GM18909 (cell line): ENCODE data around the gene STK11IP.

ENCODE experiments used
- ATAC-seq: cut with Tn5 transposase; IDR thresholded peaks from one replicate; pipeline ENCODE4 v1.9.1; 2021; ENCODE audit warnings: mild to moderate bottlenecking; ENCODE audit not compliant: unreplicated experiment, poor library complexity

The STK11IP gene

GRCh38 chr2:219597552-219598307 is at the start of gene STK11IP:
TSS of gene STK11IP (plus strand) at chr2:219597857. CDS start at chr2:219598120, 263 bp downstream.
- ATAC-seq: peak; percentile 93

DNA sequence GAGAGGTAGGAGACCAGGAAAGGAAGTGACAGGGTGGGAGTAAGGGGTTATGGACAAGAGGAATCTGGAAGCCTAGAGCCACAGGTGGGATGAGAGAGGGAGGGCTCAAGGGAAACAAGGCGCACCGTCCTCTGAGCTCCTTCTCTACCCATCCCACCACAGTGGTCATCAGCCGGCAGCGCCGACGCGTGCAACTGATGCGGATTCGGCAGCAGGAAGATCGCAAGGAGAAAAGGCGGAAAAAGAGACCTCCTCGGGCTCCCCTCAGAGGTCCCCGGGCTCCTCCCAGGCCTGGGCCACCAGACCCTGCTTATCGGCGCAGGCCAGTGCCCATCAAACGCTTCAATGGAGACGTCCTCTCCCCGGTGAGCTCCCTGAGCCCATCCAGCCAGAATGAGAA is 48.7 kb upstream of the STK11IP start:
- no peak for ATAC-seq

DNA sequence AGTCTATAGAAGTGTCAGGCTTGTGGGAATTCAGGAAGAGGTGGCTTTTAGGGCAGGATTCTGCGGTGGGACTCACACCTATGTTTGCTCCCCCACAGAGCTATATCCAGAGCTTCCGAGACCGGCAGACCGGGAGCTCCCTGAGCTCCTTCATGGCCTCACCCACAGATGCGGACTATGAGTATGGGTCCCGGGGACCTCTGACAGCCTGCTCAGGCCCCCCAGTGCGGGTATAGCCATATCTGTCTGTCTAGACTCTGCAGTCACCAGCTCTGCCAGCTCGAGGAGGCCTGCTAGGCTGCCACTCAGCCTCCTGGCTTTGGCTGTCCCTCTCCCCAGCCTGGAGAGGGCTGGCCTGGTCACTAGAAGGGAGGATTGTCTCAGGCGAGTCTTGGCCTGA is 48.0 kb upstream of the STK11IP start:
- no peak for ATAC-seq

- peak; percentile 17 for ATAC-seq
Observed at GRCh38 chr2:219551441-219552381, 45.9 kb upstream of the STK11IP start.

GRCh38 chr2:219552382-219553167 is 45.1 kb upstream of the STK11IP start:
- peak; percentile 95 for ATAC-seq

- ATAC-seq: no peak
Observed at GRCh38 chr2:219553168-219553417, 44.6 kb upstream of the STK11IP start.

GRCh38 chr2:219553463-219553963 is 44.1 kb upstream of the STK11IP start:
- ATAC-seq: no peak

- no peak for ATAC-seq
Observed at GRCh38 chr2:219554350-219554749, 43.3 kb upstream of the STK11IP start.

- no peak for ATAC-seq
Observed at GRCh38 chr2:219555956-219556355, 41.7 kb upstream of the STK11IP start.

DNA sequence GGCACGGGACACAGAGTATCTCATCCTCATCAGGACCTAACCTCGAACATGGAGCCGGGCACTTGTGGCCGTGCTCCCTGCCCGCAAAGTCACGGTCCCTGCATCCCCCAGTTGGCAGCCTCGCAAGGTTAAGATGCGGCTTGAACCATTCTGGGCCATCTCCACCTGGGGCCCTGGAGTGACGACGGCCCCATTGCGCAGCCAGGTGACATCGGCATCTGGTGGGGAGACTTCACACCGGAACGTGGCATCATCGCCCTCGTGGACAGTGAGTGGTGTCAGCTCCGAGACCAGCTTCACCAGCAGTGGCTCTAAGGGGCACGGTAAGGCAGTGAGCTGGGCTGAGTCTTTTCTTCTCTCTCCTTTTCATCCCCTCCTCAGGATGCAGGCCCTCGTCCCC is 41.2 kb upstream of the STK11IP start:
- no peak for ATAC-seq

- ATAC-seq: no peak
Observed at GRCh38 chr2:219557320-219557719, 40.3 kb upstream of the STK11IP start.

- no peak for ATAC-seq
Observed at GRCh38 chr2:219557791-219558785, 39.6 kb upstream of the STK11IP start.

DNA sequence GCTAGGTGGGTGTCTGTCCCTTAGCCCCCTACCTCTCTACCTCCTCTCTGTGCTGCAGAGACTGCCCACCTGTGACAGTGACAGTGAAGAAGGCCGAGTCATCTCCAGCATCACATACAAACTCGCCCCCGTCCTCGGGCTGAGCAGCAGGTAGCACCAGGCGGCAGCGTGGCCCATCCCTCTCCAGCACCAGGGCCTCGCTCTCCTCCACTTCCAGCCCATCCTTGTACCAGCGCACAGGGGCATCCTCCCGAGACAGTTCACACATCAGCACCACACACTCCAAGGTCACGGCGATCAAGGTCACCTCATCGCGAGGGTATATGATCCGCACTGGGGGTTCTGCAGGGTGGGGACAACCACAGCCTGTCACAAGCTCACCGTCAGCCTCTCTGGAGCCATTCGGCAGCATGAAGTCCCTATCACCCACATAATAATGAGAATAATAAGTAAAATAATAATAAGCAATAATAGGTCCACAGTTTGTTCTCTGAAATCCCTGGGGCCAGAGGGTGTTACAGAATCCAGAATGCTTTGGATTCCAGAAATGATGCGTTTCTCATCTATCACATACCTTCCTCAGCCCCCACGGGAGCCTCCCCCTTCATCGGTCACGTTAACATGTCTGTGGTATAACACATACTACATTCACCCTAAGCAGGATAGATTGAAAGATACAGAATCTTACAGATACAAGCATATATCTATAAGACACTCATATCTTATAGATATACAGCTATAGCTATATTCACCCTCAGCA is 38.3 kb upstream of the STK11IP start:
- ATAC-seq: no peak

GRCh38 chr2:219560037-219560892 is 37.4 kb upstream of the STK11IP start:
- ATAC-seq: peak; percentile 50

- ATAC-seq: no peak
Observed at GRCh38 chr2:219560893-219561178, 36.8 kb upstream of the STK11IP start.

DNA sequence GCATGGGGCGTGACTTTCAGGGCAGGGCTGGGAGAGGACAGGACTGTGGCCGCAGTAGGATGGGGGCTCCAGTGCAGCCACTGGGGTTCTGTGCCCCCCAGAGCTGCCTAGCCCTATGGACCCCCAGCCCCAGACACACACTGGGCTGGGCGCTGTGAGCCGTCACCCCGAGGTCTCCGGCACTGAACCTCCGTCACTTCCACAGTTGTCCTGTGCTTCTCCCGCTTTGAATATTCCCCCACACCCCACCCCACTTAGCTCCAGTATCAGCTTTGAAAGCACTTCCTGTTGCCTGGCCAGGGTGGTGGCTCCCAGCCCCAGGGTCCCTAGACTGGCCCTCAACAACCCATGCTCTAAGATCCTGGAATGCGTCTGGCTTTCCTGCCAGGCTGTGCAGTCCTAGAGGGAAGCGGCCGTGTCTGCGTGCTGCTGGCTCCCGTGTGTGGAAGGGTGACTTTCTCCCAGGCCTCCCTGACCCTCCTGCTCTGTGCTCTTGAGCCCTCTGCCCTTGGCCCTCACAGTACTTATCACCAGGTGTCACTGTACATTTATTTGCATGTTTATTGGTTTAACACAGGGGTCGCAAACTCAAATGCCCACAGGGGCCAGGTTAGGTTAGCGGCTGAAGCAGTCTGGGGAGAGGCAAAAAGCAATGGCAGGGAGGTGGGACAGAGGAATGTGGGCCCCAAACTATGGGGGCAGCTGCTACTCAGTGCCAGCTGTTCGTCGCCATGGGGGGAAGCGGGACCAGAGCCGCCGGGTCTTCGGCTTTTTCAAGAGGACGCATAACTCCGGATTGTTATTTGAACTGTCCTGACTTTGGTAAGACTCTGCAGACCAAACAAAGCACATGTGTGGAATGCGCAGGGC is 36.2 kb upstream of the STK11IP start:
- ATAC-seq: no peak
